Loucy (cell line): Measurements from ENCODE around the gene NEK6.

Experiments used
- H2AFZ ChIP-seq: fragments of 200-600 bp; sonication (generic); 2 replicates; pipeline ENCODE4 v1.6.0; 2016; ENCODE audit warnings: antibody characterized with exemption, mild to moderate bottlenecking, low read length, moderate library complexity
- H3F3A ChIP-seq: fragments of 200-600 bp; 2 replicates; pipeline ENCODE4 v1.6.0; 2016; ENCODE audit warnings: antibody characterized with exemption, low read depth, mild to moderate bottlenecking
- H3K27me3 ChIP-seq: fragments of 200-600 bp; sonication (generic); 2 replicates; pipeline ENCODE4 v1.6.1; 2014; ENCODE audit warnings: low read length, mild to moderate bottlenecking; ENCODE audit not compliant: insufficient read depth, poor library complexity, severe bottlenecking
- H3K36me3 ChIP-seq: fragments of 200-600 bp; sonication (generic); 2 replicates; pipeline ENCODE4 v1.6.1; 2016; ENCODE audit warnings: low read length; ENCODE audit not compliant: insufficient read depth
- H3K4me1 ChIP-seq: fragments of 200-600 bp; sonication (generic); 2 replicates; pipeline ENCODE4 v1.5.1; 2014; ENCODE audit warnings: low read length, mild to moderate bottlenecking; ENCODE audit not compliant: insufficient read depth, poor library complexity, severe bottlenecking
- H3K4me2 ChIP-seq: fragments of 200-600 bp; sonication (generic); 2 replicates; pipeline ENCODE4 v1.6.0; 2014; ENCODE audit warnings: antibody characterized with exemption, low read length, low read depth, mild to moderate bottlenecking; ENCODE audit not compliant: poor library complexity, severe bottlenecking
- H3K4me3 ChIP-seq: fragments of 200-600 bp; sonication (generic); 2 replicates; pipeline ENCODE4 v1.5.1; 2014; ENCODE audit warnings: low read length, mild to moderate bottlenecking, mixed read lengths; ENCODE audit not compliant: poor library complexity, severe bottlenecking
- H3K79me2 ChIP-seq: fragments of 200-600 bp; sonication (generic); 2 replicates; pipeline ENCODE4 v1.6.1; 2014; ENCODE audit warnings: low read length; ENCODE audit not compliant: insufficient read depth
- H3K9ac ChIP-seq: fragments of 200-600 bp; sonication (generic); 2 replicates; pipeline ENCODE4 v1.6.0; 2014; ENCODE audit warnings: mild to moderate bottlenecking, low read depth, low read length, moderate library complexity; ENCODE audit not compliant: poor library complexity, severe bottlenecking
- H3K9me2 ChIP-seq: fragments of 200-600 bp; sonication (generic); replicated peaks from 2 replicates; pipeline ENCODE4 v1.6.1; 2016; ENCODE audit warnings: low read depth, low read length, mixed read lengths
- H3K9me3 ChIP-seq: fragments of 200-600 bp; sonication (generic); 2 replicates; pipeline ENCODE4 v1.6.1; 2014; ENCODE audit warnings: mild to moderate bottlenecking, antibody characterized with exemption, low read length, low read depth; ENCODE audit not compliant: insufficient read depth
- H4K20me1 ChIP-seq: fragments of 200-600 bp; sonication (generic); 2 replicates; pipeline ENCODE4 v1.6.0; 2014; ENCODE audit warnings: antibody characterized with exemption, low read length, mild to moderate bottlenecking; ENCODE audit not compliant: insufficient read depth, poor library complexity, severe bottlenecking
- CTCF ChIP-seq: fragments of 200-600 bp; sonication (generic); conservative IDR thresholded peaks from 2 replicates; pipeline ENCODE4 v1.5.1; 2014; ENCODE audit warnings: mild to moderate bottlenecking, antibody characterized with exemption, low read length
- EZH2phosphoT487 ChIP-seq: fragments of 200-600 bp; IDR thresholded peaks from 2 replicates; pipeline ENCODE4 v1.6.1; 2018; ENCODE audit warnings: antibody characterized with exemption, mild to moderate bottlenecking, moderate library complexity, borderline replicate concordance

NEK6 gene

DNA sequence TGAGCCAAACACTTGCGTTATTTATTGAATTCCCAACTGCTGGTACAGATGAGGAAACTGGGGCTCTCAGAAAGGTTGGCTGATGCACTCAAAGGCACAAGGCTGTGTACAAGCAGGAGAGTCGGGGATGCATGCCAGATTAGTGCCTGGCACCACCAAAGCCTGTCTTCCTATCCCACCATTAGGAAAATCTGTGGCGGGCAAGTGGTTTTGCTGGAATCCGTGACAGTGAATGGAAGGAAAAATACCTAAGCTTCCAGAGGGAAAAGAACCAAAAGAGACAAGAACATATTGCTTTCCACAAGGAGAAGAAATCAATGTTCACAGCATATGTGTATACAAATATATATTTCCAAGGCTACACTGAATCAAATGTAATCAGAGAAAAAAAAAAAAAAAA lies 106.4 kb downstream of the NEK6 start:
- Histone ChIP-seq H3F3A (no peaks in the 10 kb centered on the region), H2AFZ (no peak overlapping the region), H3K9me2 (no peaks in the 10 kb centered on the region), H3K36me3 (peaks cover 3% of the 10 kb centered on the region; the same call in 1 of the 2 replicates), H3K27me3 (no peaks in the 10 kb centered on the region), H3K79me2 (peaks cover 82% of the 10 kb centered on the region), H3K4me1 (no peaks in the 10 kb centered on the region), H3K4me2 (no peak overlapping the region), H3K4me3 (no peak overlapping the region), H4K20me1 (peaks cover 6% of the 10 kb centered on the region), H3K9ac (no peak overlapping the region), H3K9me3 (no peaks in the 10 kb centered on the region)
- TF ChIP-seq EZH2phosphoT487 (no peak), CTCF (no peak)

GRCh38 chr9:124365036-124365435 lies 107.3 kb downstream of the NEK6 start:
- Histone ChIP-seq H3K4me1 (no peaks in the 10 kb centered on the region), H3K36me3 (peaks cover 3% of the 10 kb centered on the region; the same call in 1 of the 2 replicates), H3K9me3 (no peaks in the 10 kb centered on the region), H3F3A (no peaks in the 10 kb centered on the region), H3K9ac (no peak overlapping the region), H3K27me3 (no peaks in the 10 kb centered on the region), H2AFZ (no peak overlapping the region), H3K79me2 (peaks cover 82% of the 10 kb centered on the region; the same call in 1 of the 2 replicates), H3K9me2 (no peaks in the 10 kb centered on the region), H3K4me3 (no peak overlapping the region), H3K4me2 (no peak overlapping the region), H4K20me1 (peaks cover 6% of the 10 kb centered on the region)
- no peak for TF ChIP-seq EZH2phosphoT487
- no peak for TF ChIP-seq CTCF

DNA sequence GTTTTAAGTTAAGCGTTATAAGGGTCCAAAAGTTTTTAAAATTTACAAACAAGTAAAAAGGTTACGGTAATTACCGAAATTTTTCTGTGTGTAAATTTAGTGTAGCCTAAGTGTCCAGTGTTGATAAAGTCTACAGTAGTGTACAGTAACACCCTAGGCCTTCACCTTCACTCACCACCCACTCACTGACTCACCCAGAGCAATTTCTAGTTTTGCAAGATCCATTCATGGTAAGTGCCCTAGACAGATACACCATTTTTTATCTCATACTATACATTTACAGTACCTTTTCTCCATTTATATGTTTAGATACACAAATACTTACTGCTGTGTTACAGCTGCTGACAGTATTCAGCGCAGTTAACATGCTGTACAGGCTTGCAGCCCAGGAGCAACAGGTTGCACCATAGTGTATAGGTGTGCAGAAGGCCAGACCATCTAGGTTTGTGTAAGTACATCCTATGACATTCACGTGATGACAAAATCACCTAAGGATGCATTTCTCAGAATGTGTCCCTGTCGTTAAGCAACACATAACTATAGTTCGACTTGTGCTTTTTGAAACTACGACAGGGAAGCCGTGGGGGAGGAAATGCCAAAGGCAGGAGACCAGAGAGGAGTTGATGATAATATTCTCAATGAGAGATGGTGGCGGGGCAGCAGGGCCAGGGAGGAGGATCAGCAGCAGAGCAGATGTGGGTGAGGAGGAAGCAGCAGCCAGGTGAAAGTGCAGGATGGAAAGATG lies 108.9 kb downstream of the NEK6 start:
- H3K9ac ChIP-seq = no peak overlapping the region
- no peak overlapping the region for H3K4me2 ChIP-seq
- H3K4me1 ChIP-seq = no peaks in the 10 kb centered on the region
- TF ChIP-seq CTCF (no peak), EZH2phosphoT487 (no peak)
- no peak overlapping the region for H2AFZ ChIP-seq
- peaks cover 3% of the 10 kb centered on the region; the same call in 1 of the 2 replicates for H3K36me3 ChIP-seq
- no peaks in the 10 kb centered on the region for H3F3A ChIP-seq
- peaks cover 75% of the 10 kb centered on the region; the same call in 1 of the 2 replicates for H3K79me2 ChIP-seq
- H4K20me1 ChIP-seq = no peaks in the 10 kb centered on the region
- H3K9me2 ChIP-seq = no peaks in the 10 kb centered on the region
- no peak overlapping the region for H3K4me3 ChIP-seq
- H3K9me3 ChIP-seq = no peaks in the 10 kb centered on the region
- no peaks in the 10 kb centered on the region for H3K27me3 ChIP-seq
